Mesothelial cell of epicardium (in vitro differentiated cells): ENCODE data around the gene ASTL. TPM values are rescaled to one million over a fixed set of nuclear protein-coding genes. Genes with fewer than 3 reads are reported as not detected.

Experiments used
- DNase-seq, 2 experiments: peaks; one replicate each; pipeline ENCODE4 v3.0.0; 2021; ENCODE audit warnings: low spot score in 2 of 2; ENCODE audit not compliant: unreplicated experiment in 2 of 2
- H3K27ac Mint-ChIP-seq: 2 replicates; pipeline ENCODE4 v1.8.0; 2021; ENCODE audit warnings: mixed read lengths
- H3K27me3 Mint-ChIP-seq: 2 replicates; pipeline ENCODE4 v1.8.0; 2021; ENCODE audit warnings: low read depth, mixed read lengths
- H3K36me3 Mint-ChIP-seq: 2 replicates; pipeline ENCODE4 v1.8.0; 2021; ENCODE audit warnings: mixed read lengths
- H3K4me1 Mint-ChIP-seq: 2 replicates; pipeline ENCODE4 v1.8.0; 2021; ENCODE audit warnings: mixed read lengths
- H3K4me3 Mint-ChIP-seq: 2 replicates; pipeline ENCODE4 v1.8.0; 2021; ENCODE audit warnings: mild to moderate bottlenecking, moderate library complexity, mixed read lengths
- H3K9me3 Mint-ChIP-seq: 2 replicates; pipeline ENCODE4 v1.8.0; 2021; ENCODE audit warnings: mixed read lengths
- CTCF ChIP-seq: fragments of 200-600 bp; sonication (generic); IDR thresholded peaks from one replicate; pipeline ENCODE4 v1.5.0; 2021; ENCODE audit warnings: antibody characterized with exemption; ENCODE audit not compliant: unreplicated experiment
- total RNA-seq: library from RNA; stranded (reverse); gene quantifications from 3 replicates; pipeline ENCODE4 v1.2.1, GENCODE V29; 2021

ASTL gene
- total RNA-seq, 1 donor from 2014 or later, result 1.2 TPM

- DNase-seq, result no peak
- Mint-ChIP-seq H3K9me3 (no peaks in the 10 kb centered on the region), H3K4me1 (peaks cover 35% of the 10 kb centered on the region), H3K27me3 (no peaks in the 10 kb centered on the region), H3K27ac (no peak overlapping the region), H3K36me3 (no peaks in the 10 kb centered on the region), H3K4me3 (no peak overlapping the region)
- TF ChIP-seq CTCF, result no peak
Measured at GRCh38 chr2:96150791-96151594, 12.7 kb upstream of the ASTL start.

- Mint-ChIP-seq H3K4me1 (peaks cover 39% of the 10 kb centered on the region), H3K27me3 (no peaks in the 10 kb centered on the region), H3K36me3 (no peaks in the 10 kb centered on the region), H3K4me3 (no peak overlapping the region), H3K9me3 (no peaks in the 10 kb centered on the region), H3K27ac (no peak overlapping the region)
- no peak for DNase-seq
- no peak for TF ChIP-seq CTCF
Measured at GRCh38 chr2:96150007-96150640, 11.8 kb upstream of the ASTL start.

GRCh38 chr2:96148410-96149217 lies 10.3 kb upstream of the ASTL start:
- H3K27ac Mint-ChIP-seq, result peak overlapping the region; percentile 94
- TF ChIP-seq CTCF, result no peak
- peak; percentile 55 to 77 for DNase-seq
- H3K9me3 Mint-ChIP-seq, result no peaks in the 10 kb centered on the region
- peaks cover 50% of the 10 kb centered on the region for H3K4me1 Mint-ChIP-seq
- H3K27me3 Mint-ChIP-seq, result no peaks in the 10 kb centered on the region
- no peaks in the 10 kb centered on the region for H3K36me3 Mint-ChIP-seq
- H3K4me3 Mint-ChIP-seq, result peak overlapping the region; percentile 49

- Mint-ChIP-seq H3K4me1 (peaks cover 50% of the 10 kb centered on the region), H3K4me3 (peak overlapping the region; percentile 26), H3K27me3 (no peaks in the 10 kb centered on the region), H3K9me3 (no peaks in the 10 kb centered on the region), H3K27ac (peak overlapping the region; percentile 94), H3K36me3 (no peaks in the 10 kb centered on the region)
- DNase-seq, result no peak
- TF ChIP-seq CTCF, result no peak
Measured at GRCh38 chr2:96147593-96148201, 9.4 kb upstream of the ASTL start.

GRCh38 chr2:96146881-96147592 lies 8.7 kb upstream of the ASTL start:
- H3K36me3 Mint-ChIP-seq, result no peaks in the 10 kb centered on the region
- no peaks in the 10 kb centered on the region for H3K9me3 Mint-ChIP-seq
- H3K4me1 Mint-ChIP-seq, result peaks cover 51% of the 10 kb centered on the region
- peak overlapping the region; percentile 94 for H3K27ac Mint-ChIP-seq
- no peak for DNase-seq
- TF ChIP-seq CTCF, result no peak
- no peaks in the 10 kb centered on the region for H3K27me3 Mint-ChIP-seq
- peak overlapping the region; percentile 48 for H3K4me3 Mint-ChIP-seq
